PC-3 (cell line): ENCODE measurements around the gene ATP8A2. TPM values are rescaled to one million over a fixed set of nuclear protein-coding genes. Genes with fewer than 3 reads are reported as not detected.

Experiments used
- ATAC-seq: fragments of 200-7000 bp; cut with Tn5 transposase; 2 replicates; pipeline ENCODE4 v1.9.1; 2020; ENCODE audit warnings: mild to moderate bottlenecking, moderate library complexity
- BruUV-seq: library from RNA; stranded (reverse); fragments of 400-500 nt; replicated peaks from 2 replicates; lab custom pipeline; 2021; lab: Mats Ljungman, UMichigan
- CTCF ChIA-PET: fragments of 300-600 bp; sonication (Branson Sonifier 250); formaldehyde crosslinking; loops from one replicate; lab custom pipeline; 2022; ENCODE audit warnings: antibody characterized with exemption; lab: Charles Lee
- POLR2A ChIA-PET: fragments of 300-600 bp; sonication (Branson Sonifier 250); formaldehyde crosslinking; loops from one replicate; lab custom pipeline; 2022; ENCODE audit warnings: antibody characterized with exemption; ENCODE audit not compliant: unreplicated experiment; lab: Charles Lee
- DNase-seq: peaks from one replicate; pipeline ENCODE4 v3.0.0-alpha.2; 2015
- H2AFZ ChIP-seq: fragments of 300-600 bp; sonication (generic); 2 replicates; pipeline ENCODE4 v1.6.0; 2016; ENCODE audit warnings: antibody characterized with exemption, low read length
- H3F3A ChIP-seq: fragments of 300-600 bp; sonication (generic); one replicate; pipeline ENCODE4 v1.6.0; 2017; ENCODE audit warnings: antibody characterized with exemption, low read length, control low read depth, mild to moderate bottlenecking; ENCODE audit not compliant: unreplicated experiment
- H3K27ac ChIP-seq: fragments of 300-600 bp; sonication (generic); 2 replicates; pipeline ENCODE4 v1.5.1; 2016; ENCODE audit warnings: mild to moderate bottlenecking, low read length
- H3K27me3 ChIP-seq: fragments of 300-600 bp; sonication (generic); 2 replicates; pipeline ENCODE4 v1.6.1; 2016; ENCODE audit warnings: low read length, mixed read lengths
- H3K36me3 ChIP-seq: fragments of 300-600 bp; sonication (generic); 2 replicates; pipeline ENCODE4 v1.6.1; 2016; ENCODE audit warnings: low read depth, mixed run types, low read length, mixed read lengths
- H3K4me1 ChIP-seq: fragments of 300-600 bp; sonication (generic); 2 replicates; pipeline ENCODE4 v1.5.1; 2016; ENCODE audit warnings: low read length; ENCODE audit not compliant: insufficient read depth
- H3K4me2 ChIP-seq: fragments of 300-600 bp; sonication (generic); 2 replicates; pipeline ENCODE4 v1.6.0; 2016; ENCODE audit warnings: low read length
- H3K4me3 ChIP-seq: fragments of 300-600 bp; sonication (generic); 2 replicates; pipeline ENCODE4 v1.5.1; 2016; ENCODE audit warnings: mild to moderate bottlenecking, low read length, mixed read lengths
- H3K79me2 ChIP-seq: fragments of 300-600 bp; sonication (generic); 2 replicates; pipeline ENCODE4 v1.6.1; 2017; ENCODE audit warnings: low read length, mixed read lengths
- H3K9ac ChIP-seq: fragments of 300-600 bp; sonication (generic); 2 replicates; pipeline ENCODE4 v1.6.0; 2016; ENCODE audit warnings: mild to moderate bottlenecking, low read length
- H3K9me2 ChIP-seq: fragments of 300-600 bp; sonication (generic); replicated peaks from 2 replicates; pipeline ENCODE4 v1.6.1; 2016; ENCODE audit warnings: mixed run types, low read length, mixed read lengths
- H3K9me3 ChIP-seq: fragments of 300-600 bp; sonication (generic); 2 replicates; pipeline ENCODE4 v1.6.1; 2016; ENCODE audit warnings: low read length, mixed read lengths
- H4K20me1 ChIP-seq: fragments of 300-600 bp; sonication (generic); 2 replicates; pipeline ENCODE4 v1.6.1; 2016; ENCODE audit warnings: low read length, mixed read lengths
- CTCF ChIP-seq: fragments of 300-600 bp; sonication (generic); conservative IDR thresholded peaks from 2 replicates; pipeline ENCODE4 v1.5.1; 2017; ENCODE audit warnings: antibody characterized with exemption, low read depth, mild to moderate bottlenecking, low read length
- EZH2 ChIP-seq: fragments of 300-600 bp; sonication (generic); IDR thresholded peaks from one replicate; pipeline ENCODE4 v1.6.1; 2017; ENCODE audit warnings: antibody characterized with exemption, mild to moderate bottlenecking, low read length; ENCODE audit not compliant: unreplicated experiment
- EZH2phosphoT487 ChIP-seq: fragments of 300-600 bp; sonication (generic); IDR thresholded peaks from 2 replicates; pipeline ENCODE4 v1.6.1; 2018; ENCODE audit warnings: mild to moderate bottlenecking, antibody characterized with exemption, low read length, borderline replicate concordance
- intact Hi-C: fragments of 100-400 bp; cut with micrococcal nuclease; formaldehyde crosslinking; loops from 2 replicates; pipeline ENCODE4 v1.9.0; 2023
- total RNA-seq: library from RNA; depleted of rRNA; stranded (reverse); fragments of >200 nt; gene quantifications from 2 replicates; pipeline ENCODE4 v1.2.3, GENCODE V29; 2014

ATP8A2 gene
- total RNA-seq, 1 experiment from 2014 or later, result 0.04 TPM

- Histone ChIP-seq H3F3A (no peaks in the 10 kb centered on the region), H2AFZ (no peak overlapping the region), H3K79me2 (no peaks in the 10 kb centered on the region), H3K4me3 (no peak overlapping the region), H4K20me1 (no peaks in the 10 kb centered on the region), H3K9me2 (no peaks in the 10 kb centered on the region), H3K9ac (no peak overlapping the region), H3K27ac (no peak overlapping the region), H3K27me3 (peaks cover 30% of the 10 kb centered on the region), H3K4me2 (no peak overlapping the region), H3K4me1 (no peaks in the 10 kb centered on the region), H3K9me3 (no peaks in the 10 kb centered on the region), H3K36me3 (no peaks in the 10 kb centered on the region)
- ChIA-PET CTCF (no interaction called here), POLR2A (no interaction called here)
- no peak for ATAC-seq
- no TSS peak for BruUV-seq
- no peak for DNase-seq
- intact Hi-C loops, result no loop called here
- TF ChIP-seq EZH2 (no peak), EZH2phosphoT487 (no peak), CTCF (no peak)
Observed at GRCh38 chr13:25717666-25718197, 346.0 kb downstream of the ATP8A2 start.

- Histone ChIP-seq H4K20me1 (no peaks in the 10 kb centered on the region), H3K4me2 (no peak overlapping the region), H3K27me3 (peaks cover 10% of the 10 kb centered on the region; the same call in 1 of the 2 replicates), H3K4me1 (no peaks in the 10 kb centered on the region), H3F3A (no peaks in the 10 kb centered on the region), H3K36me3 (no peaks in the 10 kb centered on the region), H3K27ac (no peak overlapping the region), H2AFZ (no peak overlapping the region), H3K9ac (no peak overlapping the region), H3K4me3 (no peak overlapping the region), H3K79me2 (no peaks in the 10 kb centered on the region), H3K9me3 (no peaks in the 10 kb centered on the region), H3K9me2 (no peaks in the 10 kb centered on the region)
- ATAC-seq, result no peak
- ChIA-PET POLR2A (no interaction called here), CTCF (no interaction called here)
- no peak for DNase-seq
- intact Hi-C loops, result no loop called here
- no peak for TF ChIP-seq CTCF
- no peak for TF ChIP-seq EZH2phosphoT487
- no peak for TF ChIP-seq EZH2
- BruUV-seq, result no TSS peak
Observed at GRCh38 chr13:25719666-25720065, 347.9 kb downstream of the ATP8A2 start.

- no TSS peak for BruUV-seq
- Histone ChIP-seq H3K9me2 (no peaks in the 10 kb centered on the region), H3K9ac (no peak overlapping the region), H3K36me3 (no peaks in the 10 kb centered on the region), H3K79me2 (no peaks in the 10 kb centered on the region), H2AFZ (no peak overlapping the region), H3K9me3 (no peaks in the 10 kb centered on the region), H3K27ac (no peak overlapping the region), H3K4me1 (no peaks in the 10 kb centered on the region), H3K27me3 (peaks cover under 1% of the 10 kb centered on the region; the same call in 1 of the 2 replicates), H3K4me2 (no peak overlapping the region), H4K20me1 (no peaks in the 10 kb centered on the region), H3F3A (no peaks in the 10 kb centered on the region), H3K4me3 (no peak overlapping the region)
- TF ChIP-seq CTCF (no peak), EZH2 (no peak), EZH2phosphoT487 (no peak)
- DNase-seq (no peak), ATAC-seq (no peak)
- CTCF ChIA-PET, result no interaction called here
- POLR2A ChIA-PET, result no interaction called here
- intact Hi-C loops, result no loop called here
Observed at GRCh38 chr13:25722893-25723292, 351.1 kb downstream of the ATP8A2 start.
